Endothelial cell (in vitro differentiated cells): ENCODE measurements around the gene TUFM. TPM values are rescaled to one million over a fixed set of nuclear protein-coding genes. Genes with fewer than 3 reads are reported as not detected.

ENCODE experiments used
- DNase-seq: peaks from one replicate; pipeline ENCODE4 v3.0.0; 2021; ENCODE audit warnings: low spot score
- H3K27ac Mint-ChIP-seq: one replicate; pipeline ENCODE4 v1.8.0; 2021; ENCODE audit warnings: mixed read lengths, inconsistent platforms; ENCODE audit not compliant: unreplicated experiment
- H3K27me3 Mint-ChIP-seq: one replicate; pipeline ENCODE4 v1.8.0; 2021; ENCODE audit warnings: mild to moderate bottlenecking, moderate library complexity, mixed read lengths, inconsistent platforms; ENCODE audit not compliant: unreplicated experiment
- H3K36me3 Mint-ChIP-seq: one replicate; pipeline ENCODE4 v1.8.0; 2021; ENCODE audit warnings: mild to moderate bottlenecking, low read depth, mixed read lengths, inconsistent platforms; ENCODE audit not compliant: unreplicated experiment
- H3K4me1 Mint-ChIP-seq: one replicate; pipeline ENCODE4 v1.8.0; 2021; ENCODE audit warnings: mild to moderate bottlenecking, mixed read lengths, inconsistent platforms; ENCODE audit not compliant: unreplicated experiment
- H3K4me3 Mint-ChIP-seq: one replicate; pipeline ENCODE4 v1.8.0; 2021; ENCODE audit warnings: mild to moderate bottlenecking, mixed read lengths, inconsistent platforms; ENCODE audit not compliant: unreplicated experiment
- H3K9me3 Mint-ChIP-seq: one replicate; pipeline ENCODE4 v1.8.0; 2021; ENCODE audit warnings: mixed read lengths, inconsistent platforms; ENCODE audit not compliant: unreplicated experiment
- CTCF ChIP-seq: fragments of 200-600 bp; sonication (generic); IDR thresholded peaks from one replicate; pipeline ENCODE4 v1.5.0; 2021; ENCODE audit warnings: antibody characterized with exemption; ENCODE audit not compliant: unreplicated experiment
- total RNA-seq: library from RNA; stranded (reverse); fragmentation: NEBNext Ultra II Directional; extraction: Animal tissue kit (Norgen Biotek cat#: 25700); gene quantifications from one replicate; pipeline ENCODE4 v1.2.1, GENCODE V29; 2021; ENCODE audit not compliant: unreplicated experiment

TUFM gene
- total RNA-seq, 1 donor from 2014 or later = 173 TPM

GRCh38 chr16:28835864-28836760, 10.0 kb downstream of the TUFM start:
- no peaks in the 10 kb centered on the region for H3K9me3 Mint-ChIP-seq
- H3K36me3 Mint-ChIP-seq = peaks cover 40% of the 10 kb centered on the region
- no peak overlapping the region for H3K27ac Mint-ChIP-seq
- DNase-seq = no peak
- no peaks in the 10 kb centered on the region for H3K4me1 Mint-ChIP-seq
- peaks cover 1% of the 10 kb centered on the region for H3K27me3 Mint-ChIP-seq
- H3K4me3 Mint-ChIP-seq = no peak overlapping the region
- TF ChIP-seq CTCF = no peak

GRCh38 chr16:28834873-28835863, 11.0 kb downstream of the TUFM start:
- Mint-ChIP-seq H3K36me3 (peaks cover 48% of the 10 kb centered on the region), H3K27ac (peak overlapping the region; percentile 30), H3K4me1 (no peaks in the 10 kb centered on the region), H3K9me3 (no peaks in the 10 kb centered on the region), H3K27me3 (peaks cover 1% of the 10 kb centered on the region), H3K4me3 (peak overlapping the region; percentile 71)
- TF ChIP-seq CTCF = no peak
- no peak for DNase-seq

GRCh38 chr16:28834349-28834748, 11.8 kb downstream of the TUFM start:
- no peak for DNase-seq
- Mint-ChIP-seq H3K36me3 (peaks cover 56% of the 10 kb centered on the region), H3K9me3 (no peaks in the 10 kb centered on the region), H3K27me3 (peaks cover 1% of the 10 kb centered on the region), H3K27ac (no peak overlapping the region), H3K4me3 (peak overlapping the region; percentile 71), H3K4me1 (no peaks in the 10 kb centered on the region)
- no peak for TF ChIP-seq CTCF

GRCh38 chr16:28830531-28830930, 15.6 kb downstream of the TUFM start:
- H3K27ac Mint-ChIP-seq = no peak overlapping the region
- H3K27me3 Mint-ChIP-seq = no peaks in the 10 kb centered on the region
- no peaks in the 10 kb centered on the region for H3K9me3 Mint-ChIP-seq
- H3K4me3 Mint-ChIP-seq = peak overlapping the region; percentile 78
- DNase-seq = no peak
- H3K4me1 Mint-ChIP-seq = no peaks in the 10 kb centered on the region
- no peak for TF ChIP-seq CTCF
- peaks cover 71% of the 10 kb centered on the region for H3K36me3 Mint-ChIP-seq
